ENCODE measurements around the gene AHNAK.
"Not testable (repeated sequence)": the region's sequence is repeated elsewhere in the genome, so short reads cannot be mapped to it uniquely, and the experiment has no call there.

The AHNAK gene

GRCh38 chr11:62546244-62546928 is at the start of gene AHNAK:
Gene AHNAK, minus strand, starts transcription at chr11:62546806. Its CDS starts 10,708 bp downstream, at chr11:62536098.
- DNase-seq (ENCODE audit: low read depth in 3 of 3) = no peak

GRCh38 chr11:62595124-62595523 is 48.5 kb upstream of the AHNAK start:
- no peak for DNase-seq (ENCODE audit: low read depth in 3 of 3)

- peak; percentile 64 to 74 (median 66) for DNase-seq (ENCODE audit: low read depth in 3 of 3)
Measured at GRCh38 chr11:62593434-62594044, 46.9 kb upstream of the AHNAK start.

- no peak for DNase-seq (ENCODE audit: low read depth in 3 of 3)
Measured at GRCh38 chr11:62592989-62593421, 46.4 kb upstream of the AHNAK start.

- no peak for DNase-seq (ENCODE audit: low read depth in 3 of 3)
Measured at GRCh38 chr11:62592146-62592815, 45.7 kb upstream of the AHNAK start.

- DNase-seq (ENCODE audit: low read depth in 3 of 3) = peak; percentile 88 to 95 (median 92)
Measured at GRCh38 chr11:62591448-62592145, 45.0 kb upstream of the AHNAK start, which contains the start of gene TUT1. Gene TUT1, minus strand, starts transcription at chr11:62591523. Its CDS starts 38 bp downstream, at chr11:62591485.

GRCh38 chr11:62588966-62589637 is 42.5 kb upstream of the AHNAK start:
- no peak for DNase-seq (ENCODE audit: low read depth in 3 of 3)

- not testable (repeated sequence) for DNase-seq (ENCODE audit: low read depth in 3 of 3)
Measured at GRCh38 chr11:62585356-62585755, 38.8 kb upstream of the AHNAK start.

- DNase-seq (ENCODE audit: low read depth in 3 of 3) = not testable (repeated sequence)
Measured at GRCh38 chr11:62581735-62582134, 35.1 kb upstream of the AHNAK start.

GRCh38 chr11:62580959-62581715 is 34.5 kb upstream of the AHNAK start:
- DNase-seq (ENCODE audit: low read depth in 3 of 3) = no peak

GRCh38 chr11:62579252-62579651 is 32.6 kb upstream of the AHNAK start:
- DNase-seq (ENCODE audit: low read depth in 3 of 3) = no peak

GRCh38 chr11:62578541-62578940 is 31.9 kb upstream of the AHNAK start:
- DNase-seq (ENCODE audit: low read depth in 3 of 3) = no peak

- no peak for DNase-seq (ENCODE audit: low read depth in 3 of 3)
Measured at GRCh38 chr11:62577046-62577714, 30.6 kb upstream of the AHNAK start.

GRCh38 chr11:62575837-62576236 is 29.2 kb upstream of the AHNAK start:
- DNase-seq (ENCODE audit: low read depth in 3 of 3) = no peak

GRCh38 chr11:62575156-62575555 is 28.6 kb upstream of the AHNAK start:
- no peak for DNase-seq (ENCODE audit: low read depth in 3 of 3)

- no peak for DNase-seq (ENCODE audit: low read depth in 3 of 3)
Measured at GRCh38 chr11:62574363-62575071, 27.9 kb upstream of the AHNAK start.

GRCh38 chr11:62573592-62574362 is 27.2 kb upstream of the AHNAK start, which contains the start of gene EEF1G:
Gene EEF1G, minus strand, starts transcription at chr11:62573891. Its CDS starts 49 bp downstream, at chr11:62573842.
- peak; percentile 92 to 98 (median 96) for DNase-seq (ENCODE audit: low read depth in 3 of 3)

- no peak for DNase-seq (ENCODE audit: low read depth in 3 of 3)
Measured at GRCh38 chr11:62573006-62573591, 26.5 kb upstream of the AHNAK start.

All from stimulated activated CD4-positive, alpha-beta T cell treated with anti-CD3 and anti-CD28 coated beads, TNF-alpha, amount 100 ng/mL, for 48 hours (primary cell).